ENCODE data around the gene SLC66A2. TPM values are rescaled to one million over a fixed set of nuclear protein-coding genes. Genes with fewer than 3 reads are reported as not detected.

SLC66A2 gene
- total RNA-seq, 1 donor: 35.8 TPM

- Histone ChIP-seq H3K36me3 (ENCODE audit: insufficient read depth, low read length) (peaks cover 39% of the 10 kb centered on the region), H3K4me1 (ENCODE audit: insufficient read depth, low read length) (no peaks in the 10 kb centered on the region), H3K27ac (ENCODE audit: low read depth, low read length) (no peak overlapping the region), H3K79me2 (ENCODE audit: insufficient read depth, low read length) (peaks cover 95% of the 10 kb centered on the region), H2AFZ (ENCODE audit: low read length) (no peak overlapping the region), H3K4me2 (ENCODE audit: insufficient read depth, low read length) (no peak overlapping the region), H3K4me3 (ENCODE audit: insufficient read depth, low read length) (no peak overlapping the region), H4K20me1 (ENCODE audit: insufficient read depth, low read length) (peaks cover 45% of the 10 kb centered on the region), H3K9me3 (ENCODE audit: low read depth, low read length) (no peaks in the 10 kb centered on the region), H3K27me3 (ENCODE audit: insufficient read depth, low read length) (no peaks in the 10 kb centered on the region)
- DNase-seq (ENCODE audit: insufficient read length, low spot score, missing footprints): peak; percentile 47
- TF ChIP-seq CTCF (IDR thresholded peaks at IDR 0.05; ENCODE audit: extremely low read depth, low read depth, low read length): no peak
These were observed 11.2 kb downstream of the SLC66A2 start for GRCh38 chr18:79940126-79940813.

- Histone ChIP-seq H3K27ac (ENCODE audit: low read depth, low read length) (no peak overlapping the region), H3K27me3 (ENCODE audit: insufficient read depth, low read length) (no peaks in the 10 kb centered on the region), H3K36me3 (ENCODE audit: insufficient read depth, low read length) (peaks cover 39% of the 10 kb centered on the region), H4K20me1 (ENCODE audit: insufficient read depth, low read length) (peaks cover 42% of the 10 kb centered on the region), H3K4me2 (ENCODE audit: insufficient read depth, low read length) (no peak overlapping the region), H3K9me3 (ENCODE audit: low read depth, low read length) (no peaks in the 10 kb centered on the region), H2AFZ (ENCODE audit: low read length) (no peak overlapping the region), H3K4me1 (ENCODE audit: insufficient read depth, low read length) (no peaks in the 10 kb centered on the region), H3K4me3 (ENCODE audit: insufficient read depth, low read length) (no peak overlapping the region), H3K79me2 (ENCODE audit: insufficient read depth, low read length) (peaks cover 94% of the 10 kb centered on the region)
- no peak for TF ChIP-seq CTCF (IDR thresholded peaks at IDR 0.05; ENCODE audit: extremely low read depth, low read depth, low read length)
- DNase-seq (ENCODE audit: insufficient read length, low spot score, missing footprints): peak; percentile 71
These were observed 12.4 kb downstream of the SLC66A2 start for GRCh38 chr18:79939096-79939495.

- Histone ChIP-seq H3K79me2 (ENCODE audit: insufficient read depth, low read length) (peaks cover 93% of the 10 kb centered on the region), H3K27me3 (ENCODE audit: insufficient read depth, low read length) (no peaks in the 10 kb centered on the region), H2AFZ (ENCODE audit: low read length) (no peak overlapping the region), H3K36me3 (ENCODE audit: insufficient read depth, low read length) (peaks cover 43% of the 10 kb centered on the region), H3K4me3 (ENCODE audit: insufficient read depth, low read length) (no peak overlapping the region), H3K4me2 (ENCODE audit: insufficient read depth, low read length) (no peak overlapping the region), H3K9me3 (ENCODE audit: low read depth, low read length) (no peaks in the 10 kb centered on the region), H3K4me1 (ENCODE audit: insufficient read depth, low read length) (no peaks in the 10 kb centered on the region), H4K20me1 (ENCODE audit: insufficient read depth, low read length) (peaks cover 34% of the 10 kb centered on the region), H3K27ac (ENCODE audit: low read depth, low read length) (no peak overlapping the region)
- TF ChIP-seq CTCF (IDR thresholded peaks at IDR 0.05; ENCODE audit: extremely low read depth, low read depth, low read length): no peak
- no peak for DNase-seq (ENCODE audit: insufficient read length, low spot score, missing footprints)
These were observed 13.3 kb downstream of the SLC66A2 start for GRCh38 chr18:79938196-79938595.

- H3K79me2 ChIP-seq (ENCODE audit: insufficient read depth, low read length): peaks cover 94% of the 10 kb centered on the region
- H3K27me3 ChIP-seq (ENCODE audit: insufficient read depth, low read length): no peaks in the 10 kb centered on the region
- no peak overlapping the region for H3K4me2 ChIP-seq (ENCODE audit: insufficient read depth, low read length)
- no peak overlapping the region for H2AFZ ChIP-seq (ENCODE audit: low read length)
- no peak overlapping the region for H3K27ac ChIP-seq (ENCODE audit: low read depth, low read length)
- no peak for TF ChIP-seq CTCF (IDR thresholded peaks at IDR 0.05; ENCODE audit: extremely low read depth, low read depth, low read length)
- no peak overlapping the region for H3K4me3 ChIP-seq (ENCODE audit: insufficient read depth, low read length)
- H3K4me1 ChIP-seq (ENCODE audit: insufficient read depth, low read length): no peaks in the 10 kb centered on the region
- DNase-seq (ENCODE audit: insufficient read length, low spot score, missing footprints): no peak
- peaks cover 29% of the 10 kb centered on the region for H4K20me1 ChIP-seq (ENCODE audit: insufficient read depth, low read length)
- H3K9me3 ChIP-seq (ENCODE audit: low read depth, low read length): no peaks in the 10 kb centered on the region
- H3K36me3 ChIP-seq (ENCODE audit: insufficient read depth, low read length): peaks cover 35% of the 10 kb centered on the region
These were observed 14.2 kb downstream of the SLC66A2 start for GRCh38 chr18:79937103-79937860.

Data from osteoblast (primary cell).